ENCODE measurements around the gene PRLR. TPM values are rescaled to one million over a fixed set of nuclear protein-coding genes. Genes with fewer than 3 reads are reported as not detected.

PRLR gene
- total and polyA plus RNA-seq, 2 of the 13 experiments (the other 11 are each of a cell fraction or from before 2014, with no cell fraction given), result 12.2 to 13.3 TPM

DNA sequence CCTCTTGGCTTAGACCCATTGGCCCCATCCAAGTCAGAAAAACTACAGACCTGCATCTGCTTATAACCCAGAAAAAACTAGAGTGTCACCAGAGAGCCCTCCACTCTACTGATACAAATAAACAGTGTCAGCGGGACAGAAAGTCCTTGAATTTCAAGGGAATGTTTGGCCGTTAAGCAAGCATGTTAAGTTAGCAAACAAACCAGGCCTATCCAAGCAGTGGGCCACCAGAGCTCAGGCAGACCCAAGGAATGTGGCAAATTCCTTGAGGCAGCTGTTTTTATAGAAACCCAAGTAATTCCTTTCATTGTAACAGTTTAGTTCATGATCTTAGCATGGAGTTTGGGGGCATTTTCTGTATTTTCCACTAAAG, 70.9 kb downstream of the PRLR start (continued):
- no peak for TF ChIP-seq ATF7 (IDR thresholded peaks at IDR 0.05)
- TF ChIP-seq ATF7 (CRISPR knock-in tag; IDR thresholded peaks at IDR 0.05), result no peak
- no peak for TF ChIP-seq AHR (CRISPR knock-in tag; IDR thresholded peaks at IDR 0.05)
- TF ChIP-seq, protein P1, sequence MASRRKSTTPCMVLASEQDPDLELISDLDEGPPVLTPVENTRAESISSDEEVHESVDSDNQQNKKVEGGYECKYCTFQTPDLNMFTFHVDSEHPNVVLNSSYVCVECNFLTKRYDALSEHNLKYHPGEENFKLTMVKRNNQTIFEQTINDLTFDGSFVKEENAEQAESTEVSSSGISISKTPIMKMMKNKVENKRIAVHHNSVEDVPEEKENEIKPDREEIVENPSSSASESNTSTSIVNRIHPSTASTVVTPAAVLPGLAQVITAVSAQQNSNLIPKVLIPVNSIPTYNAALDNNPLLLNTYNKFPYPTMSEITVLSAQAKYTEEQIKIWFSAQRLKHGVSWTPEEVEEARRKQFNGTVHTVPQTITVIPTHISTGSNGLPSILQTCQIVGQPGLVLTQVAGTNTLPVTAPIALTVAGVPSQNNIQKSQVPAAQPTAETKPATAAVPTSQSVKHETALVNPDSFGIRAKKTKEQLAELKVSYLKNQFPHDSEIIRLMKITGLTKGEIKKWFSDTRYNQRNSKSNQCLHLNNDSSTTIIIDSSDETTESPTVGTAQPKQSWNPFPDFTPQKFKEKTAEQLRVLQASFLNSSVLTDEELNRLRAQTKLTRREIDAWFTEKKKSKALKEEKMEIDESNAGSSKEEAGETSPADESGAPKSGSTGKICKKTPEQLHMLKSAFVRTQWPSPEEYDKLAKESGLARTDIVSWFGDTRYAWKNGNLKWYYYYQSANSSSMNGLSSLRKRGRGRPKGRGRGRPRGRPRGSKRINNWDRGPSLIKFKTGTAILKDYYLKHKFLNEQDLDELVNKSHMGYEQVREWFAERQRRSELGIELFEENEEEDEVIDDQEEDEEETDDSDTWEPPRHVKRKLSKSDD (CRISPR knock-in tag; IDR thresholded peaks at IDR 0.05; ENCODE audit: low read depth), result no peak
- TF ChIP-seq ZNF20 (CRISPR knock-in tag; IDR thresholded peaks at IDR 0.05), result no peak
- TF ChIP-seq, protein P2, sequence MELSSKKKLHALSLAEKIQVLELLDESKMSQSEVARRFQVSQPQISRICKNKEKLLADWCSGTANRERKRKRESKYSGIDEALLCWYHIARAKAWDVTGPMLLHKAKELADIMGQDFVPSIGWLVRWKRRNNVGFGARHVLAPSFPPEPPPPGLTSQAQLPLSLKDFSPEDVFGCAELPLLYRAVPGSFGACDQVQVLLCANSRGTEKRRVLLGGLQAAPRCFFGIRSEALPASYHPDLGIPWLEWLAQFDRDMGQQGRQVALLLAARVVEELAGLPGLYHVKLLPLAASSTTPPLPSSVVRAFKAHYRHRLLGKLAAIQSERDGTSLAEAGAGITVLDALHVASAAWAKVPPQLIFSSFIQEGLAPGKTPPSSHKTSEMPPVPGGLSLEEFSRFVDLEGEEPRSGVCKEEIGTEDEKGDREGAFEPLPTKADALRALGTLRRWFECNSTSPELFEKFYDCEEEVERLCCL (CRISPR knock-in tag; IDR thresholded peaks at IDR 0.05; ENCODE audit: borderline replicate concordance), result no peak
- TF ChIP-seq DNMT1 (CRISPR knock-in tag; IDR thresholded peaks at IDR 0.05), result no peak
- TF ChIP-seq ZNF749 (CRISPR knock-in tag; IDR thresholded peaks at IDR 0.05; ENCODE audit: borderline replicate concordance), result no peak
- TF ChIP-seq FOXO1 (CRISPR knock-in tag; IDR thresholded peaks at IDR 0.05), result peak; percentile 84
- TF ChIP-seq, protein P3, sequence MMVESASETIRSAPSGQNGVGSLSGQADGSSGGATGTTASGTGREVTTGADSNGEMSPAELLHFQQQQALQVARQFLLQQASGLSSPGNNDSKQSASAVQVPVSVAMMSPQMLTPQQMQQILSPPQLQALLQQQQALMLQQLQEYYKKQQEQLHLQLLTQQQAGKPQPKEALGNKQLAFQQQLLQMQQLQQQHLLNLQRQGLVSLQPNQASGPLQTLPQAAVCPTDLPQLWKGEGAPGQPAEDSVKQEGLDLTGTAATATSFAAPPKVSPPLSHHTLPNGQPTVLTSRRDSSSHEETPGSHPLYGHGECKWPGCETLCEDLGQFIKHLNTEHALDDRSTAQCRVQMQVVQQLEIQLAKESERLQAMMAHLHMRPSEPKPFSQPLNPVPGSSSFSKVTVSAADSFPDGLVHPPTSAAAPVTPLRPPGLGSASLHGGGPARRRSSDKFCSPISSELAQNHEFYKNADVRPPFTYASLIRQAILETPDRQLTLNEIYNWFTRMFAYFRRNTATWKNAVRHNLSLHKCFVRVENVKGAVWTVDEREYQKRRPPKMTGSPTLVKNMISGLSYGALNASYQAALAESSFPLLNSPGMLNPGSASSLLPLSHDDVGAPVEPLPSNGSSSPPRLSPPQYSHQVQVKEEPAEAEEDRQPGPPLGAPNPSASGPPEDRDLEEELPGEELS (CRISPR knock-in tag; IDR thresholded peaks at IDR 0.05), result peak; percentile 83
- TF ChIP-seq ZKSCAN5 (CRISPR knock-in tag; IDR thresholded peaks at IDR 0.05), result no peak
- TF ChIP-seq, protein P4, sequence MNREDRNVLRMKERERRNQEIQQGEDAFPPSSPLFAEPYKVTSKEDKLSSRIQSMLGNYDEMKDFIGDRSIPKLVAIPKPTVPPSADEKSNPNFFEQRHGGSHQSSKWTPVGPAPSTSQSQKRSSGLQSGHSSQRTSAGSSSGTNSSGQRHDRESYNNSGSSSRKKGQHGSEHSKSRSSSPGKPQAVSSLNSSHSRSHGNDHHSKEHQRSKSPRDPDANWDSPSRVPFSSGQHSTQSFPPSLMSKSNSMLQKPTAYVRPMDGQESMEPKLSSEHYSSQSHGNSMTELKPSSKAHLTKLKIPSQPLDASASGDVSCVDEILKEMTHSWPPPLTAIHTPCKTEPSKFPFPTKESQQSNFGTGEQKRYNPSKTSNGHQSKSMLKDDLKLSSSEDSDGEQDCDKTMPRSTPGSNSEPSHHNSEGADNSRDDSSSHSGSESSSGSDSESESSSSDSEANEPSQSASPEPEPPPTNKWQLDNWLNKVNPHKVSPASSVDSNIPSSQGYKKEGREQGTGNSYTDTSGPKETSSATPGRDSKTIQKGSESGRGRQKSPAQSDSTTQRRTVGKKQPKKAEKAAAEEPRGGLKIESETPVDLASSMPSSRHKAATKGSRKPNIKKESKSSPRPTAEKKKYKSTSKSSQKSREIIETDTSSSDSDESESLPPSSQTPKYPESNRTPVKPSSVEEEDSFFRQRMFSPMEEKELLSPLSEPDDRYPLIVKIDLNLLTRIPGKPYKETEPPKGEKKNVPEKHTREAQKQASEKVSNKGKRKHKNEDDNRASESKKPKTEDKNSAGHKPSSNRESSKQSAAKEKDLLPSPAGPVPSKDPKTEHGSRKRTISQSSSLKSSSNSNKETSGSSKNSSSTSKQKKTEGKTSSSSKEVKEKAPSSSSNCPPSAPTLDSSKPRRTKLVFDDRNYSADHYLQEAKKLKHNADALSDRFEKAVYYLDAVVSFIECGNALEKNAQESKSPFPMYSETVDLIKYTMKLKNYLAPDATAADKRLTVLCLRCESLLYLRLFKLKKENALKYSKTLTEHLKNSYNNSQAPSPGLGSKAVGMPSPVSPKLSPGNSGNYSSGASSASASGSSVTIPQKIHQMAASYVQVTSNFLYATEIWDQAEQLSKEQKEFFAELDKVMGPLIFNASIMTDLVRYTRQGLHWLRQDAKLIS (CRISPR knock-in tag; IDR thresholded peaks at IDR 0.05), result no peak
- TF ChIP-seq, protein P5, sequence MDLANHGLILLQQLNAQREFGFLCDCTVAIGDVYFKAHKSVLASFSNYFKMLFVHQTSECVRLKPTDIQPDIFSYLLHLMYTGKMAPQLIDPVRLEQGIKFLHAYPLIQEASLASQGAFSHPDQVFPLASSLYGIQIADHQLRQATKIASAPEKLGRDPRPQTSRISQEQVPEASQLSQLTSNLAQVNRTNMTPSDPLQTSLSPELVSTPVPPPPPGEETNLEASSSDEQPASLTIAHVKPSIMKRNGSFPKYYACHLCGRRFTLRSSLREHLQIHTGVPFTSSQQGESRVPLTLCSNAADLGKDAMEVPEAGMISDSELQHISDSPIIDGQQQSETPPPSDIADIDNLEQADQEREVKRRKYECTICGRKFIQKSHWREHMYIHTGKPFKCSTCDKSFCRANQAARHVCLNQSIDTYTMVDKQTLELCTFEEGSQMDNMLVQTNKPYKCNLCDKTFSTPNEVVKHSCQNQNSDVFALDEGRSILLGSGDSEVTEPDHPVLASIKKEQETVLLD (CRISPR knock-in tag; IDR thresholded peaks at IDR 0.05; ENCODE audit: low read depth), result no peak
- no peak for TF ChIP-seq CENPT (CRISPR knock-in tag; IDR thresholded peaks at IDR 0.05; ENCODE audit: low read depth)
- TF ChIP-seq ZNF605 (CRISPR knock-in tag; IDR thresholded peaks at IDR 0.05), result no peak
- no peak for TF ChIP-seq MED8 (CRISPR knock-in tag; IDR thresholded peaks at IDR 0.05; ENCODE audit: insufficient replicate concordance)
- TF ChIP-seq NFRKB (IDR thresholded peaks at IDR 0.05), result no peak
- no peak for TF ChIP-seq ZNF335 (CRISPR knock-in tag; IDR thresholded peaks at IDR 0.05)
- TF ChIP-seq ZNF615 (CRISPR knock-in tag; IDR thresholded peaks at IDR 0.05; ENCODE audit: borderline replicate concordance), result no peak
